GM12873 (cell line): Measurements from ENCODE around the gene CDH23.

Source experiments
- TF ChIP-seq, protein P1 (sequence below): IDR thresholded peaks from 2 replicates; pipeline ENCODE4 v1.5.1; 2012; ENCODE audit warnings: low read depth, mild to moderate bottlenecking, moderate library complexity, low read length, control low read depth; ENCODE audit not compliant: insufficient read depth; ENCODE audit errors: missing control alignments

CDH23 gene

DNA sequence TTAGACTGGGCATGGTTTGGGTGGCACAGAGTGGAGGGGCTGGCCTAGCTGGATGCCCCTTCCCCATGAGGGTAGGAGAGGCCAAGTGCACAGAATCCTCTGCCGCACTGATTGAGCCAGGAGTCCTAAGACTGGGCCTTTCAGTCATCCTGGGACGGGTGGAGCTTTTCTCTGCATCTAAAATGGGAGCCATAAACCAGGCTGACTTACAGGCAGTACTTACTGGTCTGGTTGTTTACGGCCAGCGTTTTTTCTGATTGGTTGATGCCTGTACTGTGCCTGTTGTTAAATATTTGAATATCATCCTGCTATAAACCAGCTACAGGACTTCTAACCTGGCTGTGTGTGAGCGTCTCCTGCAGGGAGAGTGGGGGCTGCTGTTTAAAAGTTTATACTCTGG lies 107.8 kb downstream of the CDH23 start:
- TF ChIP-seq, protein P1, sequence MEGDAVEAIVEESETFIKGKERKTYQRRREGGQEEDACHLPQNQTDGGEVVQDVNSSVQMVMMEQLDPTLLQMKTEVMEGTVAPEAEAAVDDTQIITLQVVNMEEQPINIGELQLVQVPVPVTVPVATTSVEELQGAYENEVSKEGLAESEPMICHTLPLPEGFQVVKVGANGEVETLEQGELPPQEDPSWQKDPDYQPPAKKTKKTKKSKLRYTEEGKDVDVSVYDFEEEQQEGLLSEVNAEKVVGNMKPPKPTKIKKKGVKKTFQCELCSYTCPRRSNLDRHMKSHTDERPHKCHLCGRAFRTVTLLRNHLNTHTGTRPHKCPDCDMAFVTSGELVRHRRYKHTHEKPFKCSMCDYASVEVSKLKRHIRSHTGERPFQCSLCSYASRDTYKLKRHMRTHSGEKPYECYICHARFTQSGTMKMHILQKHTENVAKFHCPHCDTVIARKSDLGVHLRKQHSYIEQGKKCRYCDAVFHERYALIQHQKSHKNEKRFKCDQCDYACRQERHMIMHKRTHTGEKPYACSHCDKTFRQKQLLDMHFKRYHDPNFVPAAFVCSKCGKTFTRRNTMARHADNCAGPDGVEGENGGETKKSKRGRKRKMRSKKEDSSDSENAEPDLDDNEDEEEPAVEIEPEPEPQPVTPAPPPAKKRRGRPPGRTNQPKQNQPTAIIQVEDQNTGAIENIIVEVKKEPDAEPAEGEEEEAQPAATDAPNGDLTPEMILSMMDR, result no peak

DNA sequence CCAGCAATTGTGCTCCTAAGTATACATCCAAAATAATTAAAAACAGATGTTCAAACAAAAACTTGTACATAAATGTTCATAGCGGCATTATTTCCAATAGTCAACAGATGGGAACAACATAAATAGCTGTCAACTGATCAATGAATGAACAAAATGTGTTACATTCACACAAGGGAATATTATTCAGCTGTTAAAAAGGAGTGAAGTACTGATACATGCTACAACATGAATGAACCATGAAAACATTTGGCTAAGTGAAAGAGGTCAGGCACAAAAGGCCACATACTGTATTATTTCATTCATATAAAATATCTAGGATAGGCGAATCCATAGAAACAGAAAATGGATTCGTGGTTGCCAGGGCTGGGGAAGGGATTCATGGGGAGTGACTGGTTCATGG lies 109.1 kb downstream of the CDH23 start:
- TF ChIP-seq, protein P1, result no peak

DNA sequence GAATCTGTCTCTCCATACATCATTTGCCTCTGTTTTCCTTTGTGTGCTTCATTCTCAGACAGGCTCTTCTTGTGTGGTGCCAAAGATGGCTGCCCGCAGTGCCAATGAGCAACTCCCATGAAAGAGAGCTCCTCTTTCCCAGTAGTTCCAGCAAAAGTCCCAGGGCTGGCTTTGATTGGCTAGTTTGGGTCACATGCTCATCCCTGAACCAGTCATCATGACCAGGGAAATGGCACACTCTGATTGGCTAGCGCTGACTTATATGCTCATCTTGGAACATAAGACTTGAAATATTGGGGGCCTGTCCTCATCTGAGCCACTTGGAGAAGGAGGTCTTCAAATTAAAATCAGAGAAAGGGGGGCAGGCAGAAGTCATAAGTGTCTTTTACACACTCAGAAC lies 112.7 kb downstream of the CDH23 start:
- TF ChIP-seq, protein P1, result no peak

DNA sequence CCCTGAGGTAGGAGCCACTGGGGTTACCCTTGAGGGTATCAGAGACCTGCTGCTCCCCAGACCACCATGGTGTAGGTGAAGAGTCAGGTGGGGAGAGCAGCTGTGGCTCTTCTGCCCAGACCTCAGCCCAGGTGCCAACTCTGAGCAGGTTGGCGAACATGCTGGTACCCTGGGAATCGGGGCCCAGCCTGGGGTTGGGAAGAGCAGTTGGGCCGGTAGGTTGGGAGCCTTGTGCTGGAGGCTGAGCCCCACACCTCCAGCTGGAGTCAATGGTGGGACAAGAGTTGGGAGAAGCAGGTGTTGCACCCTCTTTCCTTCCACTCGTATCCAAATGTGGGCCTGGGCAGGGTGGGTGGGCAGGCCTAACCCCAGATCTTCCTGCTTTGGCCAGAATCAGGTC lies 114.5 kb downstream of the CDH23 start:
- TF ChIP-seq, protein P1, result no peak

DNA sequence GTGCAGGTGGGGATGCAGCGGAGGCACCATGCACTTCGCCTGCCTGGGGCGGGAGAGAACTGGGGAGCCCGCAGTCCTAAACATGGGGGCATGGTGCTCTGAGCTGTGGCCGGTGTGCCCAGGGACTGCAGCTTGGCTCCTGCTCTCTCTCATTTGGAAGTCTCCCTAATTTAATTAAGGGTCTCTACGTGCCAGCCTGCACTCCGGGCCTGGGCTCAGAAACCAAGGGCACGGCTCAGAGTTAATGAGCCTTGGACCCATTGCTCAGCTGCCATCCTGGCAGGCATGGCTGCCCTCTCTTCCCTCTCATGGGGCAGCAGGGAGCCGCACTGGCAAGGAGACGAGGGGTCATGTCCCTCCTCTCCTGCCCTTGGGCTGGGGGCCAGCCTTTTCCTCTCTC lies 115.6 kb downstream of the CDH23 start:
- TF ChIP-seq, protein P1, result no peak

DNA sequence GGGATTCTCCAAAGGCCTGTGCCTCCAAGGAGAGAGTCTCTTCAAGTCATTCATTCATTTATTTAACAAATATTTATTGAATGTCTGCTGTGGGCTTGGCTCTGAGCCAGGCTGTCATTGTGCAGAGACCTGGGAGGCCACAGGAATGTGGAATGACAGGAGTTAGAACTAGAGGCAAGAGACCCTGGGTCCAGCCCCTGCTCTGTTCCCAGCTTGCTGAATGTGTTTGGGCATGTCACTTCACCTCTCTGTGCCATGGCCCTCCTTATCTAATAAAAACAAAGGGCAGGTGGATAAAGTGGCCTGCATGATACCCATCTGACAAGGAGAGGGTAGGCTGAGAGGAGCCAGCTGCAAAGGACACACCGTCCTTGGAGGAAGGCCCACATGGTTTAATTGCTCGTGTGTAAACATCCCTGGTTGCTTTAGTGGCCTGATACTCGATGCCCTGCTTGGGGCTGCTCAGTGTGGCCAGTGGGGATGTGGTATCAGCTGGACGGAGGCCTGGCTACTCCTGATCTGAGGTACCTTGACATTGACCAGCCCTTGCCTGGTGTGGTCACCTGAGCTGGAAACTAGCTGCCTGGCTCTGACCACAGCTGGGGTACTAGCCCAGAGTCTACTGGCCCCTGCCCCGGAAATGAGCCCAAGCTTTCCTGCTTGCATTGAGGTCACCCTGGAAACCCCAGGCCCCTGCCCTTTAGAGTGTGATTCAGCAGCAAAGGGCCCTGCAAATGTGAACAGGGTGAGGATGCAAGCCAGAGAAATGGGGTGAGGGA lies 116.2 kb downstream of the CDH23 start:
- TF ChIP-seq, protein P1, result no peak

DNA sequence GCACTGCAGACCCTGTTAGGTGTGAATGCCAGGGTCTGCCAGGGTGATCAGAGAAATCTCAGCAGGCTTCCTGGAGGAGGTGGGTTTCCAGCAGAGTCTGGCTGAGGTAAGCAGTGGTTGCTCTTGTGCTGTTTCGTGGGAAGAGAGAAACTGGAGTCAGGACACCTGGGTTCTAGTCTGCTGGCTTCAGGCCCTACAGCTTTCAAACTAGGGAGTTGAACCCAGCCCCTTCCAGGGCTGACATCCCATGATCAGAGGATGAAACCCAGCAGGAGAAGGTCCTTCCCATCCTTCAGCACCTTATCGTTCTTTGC lies 116.8 kb downstream of the CDH23 start:
- TF ChIP-seq, protein P1, result no peak
